SK-N-DZ (cell line): ENCODE data around the gene F2.
"Not testable (repeated sequence)": the region's sequence is repeated elsewhere in the genome, so short reads cannot be mapped to it uniquely, and the experiment has no call there.

Experiments used
- DNase-seq: peaks from one replicate; pipeline ENCODE4 v3.0.0-alpha.2; 2015; ENCODE audit warnings: low spot score

The F2 gene

DNA sequence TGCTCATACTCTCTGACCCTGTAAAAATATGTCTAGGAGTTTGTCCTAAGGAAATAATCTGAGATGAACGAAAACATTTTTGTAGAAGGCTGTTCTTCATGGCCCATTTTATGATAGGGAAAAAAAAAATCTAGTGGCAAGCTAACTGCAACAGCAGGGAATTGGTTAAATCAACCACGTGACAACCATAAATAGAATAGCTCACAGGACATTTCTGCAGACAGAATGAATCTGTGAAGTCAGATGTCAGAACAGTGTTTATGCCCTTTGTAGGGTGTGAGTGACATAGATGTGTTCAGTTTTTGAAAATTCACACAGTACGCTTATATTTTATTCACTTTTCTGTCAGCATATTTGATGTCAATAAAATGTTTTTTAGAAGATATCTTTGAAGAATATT lies 34.6 kb upstream of the F2 start:
- DNase-seq: no peak

DNA sequence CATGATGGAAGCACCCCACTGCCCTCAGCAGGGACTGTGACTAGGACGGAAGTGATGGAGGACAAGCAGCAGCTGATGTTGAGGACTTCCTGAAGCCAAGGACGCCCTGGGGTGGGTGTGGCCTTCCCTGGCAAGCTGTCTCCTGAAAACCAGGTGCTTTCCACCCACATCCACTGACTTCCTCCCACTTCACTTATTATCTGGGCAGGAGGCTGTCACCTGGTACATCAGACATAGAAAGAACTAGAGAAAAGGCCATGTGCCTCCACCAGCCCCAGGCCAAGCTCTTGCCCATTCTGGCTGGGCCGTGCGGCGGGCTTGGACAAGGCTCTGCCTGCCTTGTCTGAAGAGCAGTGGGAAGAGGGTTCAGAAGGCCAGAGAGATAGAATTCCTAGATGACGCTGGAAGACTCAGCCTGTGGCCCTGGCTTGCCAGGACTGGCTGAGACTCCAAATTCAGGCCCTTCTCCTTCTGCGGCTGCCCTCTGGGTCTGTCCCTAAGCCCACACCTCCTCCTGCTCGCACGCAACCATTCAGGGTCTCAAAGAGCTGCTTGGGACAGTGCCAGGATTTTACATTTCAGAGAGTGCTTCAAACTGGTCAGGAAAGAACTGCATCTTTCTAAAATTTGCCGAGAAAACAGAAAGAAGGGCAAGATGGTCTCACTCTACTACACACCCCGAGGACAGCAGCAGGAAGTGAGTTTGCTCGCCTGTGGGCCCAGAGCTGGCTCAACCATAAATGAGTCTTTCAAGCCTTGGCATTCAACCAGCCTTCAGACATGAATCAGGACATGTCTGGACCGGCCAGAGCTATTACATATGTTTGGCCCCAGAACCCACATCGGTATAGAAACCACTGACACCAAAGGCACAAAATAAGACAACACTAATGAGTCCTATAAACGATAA lies 31.9 kb upstream of the F2 start:
- DNase-seq: no peak

DNA sequence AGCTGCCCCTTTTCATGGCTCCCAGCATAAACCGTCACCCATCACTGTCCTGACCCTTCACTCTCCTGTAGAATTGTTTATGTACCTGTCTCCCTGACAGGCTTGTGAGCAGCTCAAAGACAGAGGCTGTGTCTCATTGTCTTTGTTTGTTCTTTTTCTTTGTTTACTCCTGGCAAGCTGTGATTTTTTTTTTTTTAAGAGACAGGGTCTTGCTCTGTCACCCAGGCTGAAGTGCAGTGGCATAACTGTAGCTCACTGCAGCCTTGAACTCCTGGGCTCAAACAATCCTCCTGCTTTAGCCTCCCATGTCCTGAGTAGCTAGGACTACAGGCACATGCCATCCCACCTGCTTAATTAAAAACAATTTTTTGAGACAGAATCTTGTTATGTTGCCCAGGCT lies 28.3 kb upstream of the F2 start:
- no peak for DNase-seq

DNA sequence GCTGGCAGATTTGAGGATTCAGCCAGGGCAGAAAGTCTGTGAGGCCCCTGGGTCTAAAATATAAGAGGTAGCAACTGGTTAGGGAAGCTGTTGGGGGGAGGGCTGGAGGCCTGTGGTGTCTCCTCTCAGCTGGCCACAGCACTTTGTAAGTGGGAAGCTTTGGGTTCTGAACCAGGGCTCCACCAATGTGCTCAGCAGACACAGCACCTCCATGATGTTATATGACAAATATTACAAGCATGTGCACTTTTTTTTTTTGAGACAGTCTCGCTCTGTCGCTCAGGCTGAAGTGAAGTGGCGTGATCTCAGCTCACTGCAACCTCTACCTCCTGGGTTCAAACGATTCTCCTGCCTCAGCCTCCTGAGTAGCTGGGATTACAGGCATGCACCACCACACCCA lies 26.6 kb upstream of the F2 start:
- DNase-seq: no peak

DNA sequence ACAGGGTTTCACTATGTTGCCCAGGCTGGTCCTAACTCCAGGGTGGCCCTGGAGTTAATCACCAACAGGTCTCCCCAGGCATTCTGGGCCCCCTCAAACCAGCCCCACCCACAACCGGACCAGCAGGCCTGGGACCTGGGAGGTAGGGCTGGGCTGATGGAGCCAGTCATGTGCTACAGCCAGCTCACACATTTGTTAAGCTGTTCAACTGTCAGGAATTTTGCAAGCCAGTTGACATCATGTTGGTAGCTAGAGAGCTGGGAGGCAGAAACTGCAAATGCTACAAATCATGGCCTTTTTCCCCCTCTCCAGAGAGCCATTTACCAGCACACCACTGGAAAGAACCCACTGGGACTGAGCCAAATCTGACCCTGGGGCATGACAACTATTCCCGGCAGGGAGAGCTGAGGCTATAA lies 25.4 kb upstream of the F2 start:
- DNase-seq: no peak

DNA sequence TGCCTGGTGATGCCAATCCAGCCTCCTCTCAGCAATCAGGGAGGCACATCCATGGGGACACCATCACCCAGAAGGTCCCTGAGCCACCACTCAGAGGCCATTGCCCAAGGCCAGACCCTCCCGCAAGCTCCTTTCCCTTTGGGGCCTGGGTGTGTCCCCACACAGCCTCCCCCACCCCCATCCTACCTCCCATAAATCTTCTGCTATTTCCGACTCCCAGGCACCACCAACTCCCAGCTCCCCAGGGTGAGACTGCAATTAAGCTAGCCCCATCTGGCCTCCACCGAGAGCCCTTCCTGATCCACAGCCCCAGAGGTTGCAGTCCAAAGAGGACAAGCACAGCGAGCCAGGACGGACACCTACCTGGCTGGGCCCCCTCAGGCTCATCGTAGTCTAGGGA lies 24.9 kb upstream of the F2 start:
- DNase-seq: no peak

DNA sequence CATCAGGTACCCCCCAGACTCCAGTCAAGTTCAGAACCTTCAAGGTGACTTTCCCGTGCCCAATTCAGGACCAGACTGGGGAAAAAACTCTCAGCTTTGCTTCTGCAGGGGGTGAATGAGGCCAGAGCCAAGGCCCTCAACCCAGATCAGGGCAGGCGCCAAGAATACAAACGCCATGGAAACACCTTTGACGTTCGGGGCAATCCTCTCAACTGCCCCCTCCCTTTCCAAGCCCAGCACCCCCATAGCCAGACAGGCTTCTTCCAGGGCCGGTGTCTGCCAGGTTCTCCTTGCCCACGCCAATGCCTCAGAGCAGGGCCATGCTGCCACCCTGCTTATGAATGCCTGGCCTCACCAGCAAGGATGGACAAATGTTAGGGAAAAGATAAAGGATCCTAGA lies 24.4 kb upstream of the F2 start:
- no peak for DNase-seq

DNA sequence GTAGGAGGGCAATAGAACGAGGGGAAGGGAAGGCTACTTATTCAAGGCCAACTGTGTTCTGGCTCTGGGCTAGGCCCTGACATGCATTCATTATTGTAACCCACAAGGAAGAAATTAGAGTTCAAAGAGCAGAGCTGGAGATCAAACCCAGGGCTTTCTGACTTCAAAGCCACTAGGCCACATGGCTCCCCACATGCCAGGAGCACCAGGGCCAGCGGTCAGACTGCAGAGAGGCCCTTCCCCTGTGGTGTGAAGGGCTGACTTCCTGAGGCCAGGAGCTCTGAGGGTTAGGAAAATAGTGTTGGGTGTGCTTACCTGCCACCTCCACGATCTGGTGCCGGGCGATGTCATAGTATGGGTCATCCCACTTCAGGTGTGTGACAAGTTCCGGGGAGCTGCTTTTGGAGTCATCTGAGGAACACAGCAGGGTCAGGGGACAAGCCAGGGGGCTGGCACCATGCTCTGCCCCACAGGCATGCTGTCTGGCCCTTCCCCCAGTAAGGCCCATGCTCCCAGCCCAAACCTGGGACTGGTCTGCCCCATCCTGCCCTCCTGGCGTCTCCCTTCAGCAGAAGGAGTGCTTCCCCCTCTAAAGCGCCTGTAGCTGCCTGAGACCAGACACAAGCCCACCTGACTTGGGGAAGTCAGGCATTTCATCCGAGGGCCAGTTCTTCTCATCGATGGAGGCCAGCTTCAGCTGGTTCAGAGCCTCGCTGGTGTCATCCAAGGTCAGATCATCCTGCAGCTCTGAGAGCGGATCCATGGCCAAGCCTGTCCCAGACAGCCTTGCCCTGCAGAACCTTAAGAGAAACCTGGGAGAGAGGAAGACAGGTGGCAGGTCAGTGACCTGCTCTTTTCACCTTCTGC lies 23.4 kb upstream of the F2 start:
- no peak for DNase-seq

DNA sequence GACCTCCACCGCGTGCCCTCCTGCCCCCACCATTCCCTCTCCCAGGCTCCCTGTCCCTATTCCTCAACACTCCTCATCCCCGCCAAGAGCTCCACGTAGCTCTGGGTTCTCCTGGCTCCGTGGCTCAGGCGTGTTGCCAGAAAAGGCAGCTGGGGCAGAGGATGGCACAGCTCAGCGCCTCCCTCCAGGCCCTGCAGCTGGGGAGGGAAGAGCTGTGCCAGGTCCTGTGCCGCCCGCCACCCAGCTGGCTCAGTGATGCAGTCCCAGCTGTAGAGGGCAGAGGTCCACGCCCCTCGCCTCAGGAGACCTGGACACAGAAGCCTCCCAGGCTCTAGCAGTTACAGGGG lies 22.8 kb upstream of the F2 start:
- DNase-seq: no peak

DNA sequence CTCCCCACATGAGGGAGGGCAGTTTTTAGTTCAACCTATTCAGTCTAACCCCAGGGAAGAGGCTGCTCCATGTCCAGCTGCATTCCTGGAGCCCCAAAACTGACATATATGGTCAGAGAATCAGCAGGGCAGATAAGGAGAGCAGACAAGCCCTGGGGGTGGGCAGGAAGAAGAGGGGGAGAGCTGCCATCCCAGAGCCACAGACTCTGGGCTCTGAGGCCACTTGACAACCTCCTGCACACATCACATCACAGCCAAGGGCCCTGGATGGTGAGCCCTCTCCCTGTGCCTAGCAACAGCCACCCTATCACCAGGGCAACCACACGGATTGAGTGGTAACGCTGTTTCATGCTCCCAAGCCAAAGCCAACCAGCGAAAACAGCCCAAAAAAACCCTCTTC lies 21.7 kb upstream of the F2 start:
- no peak for DNase-seq

DNA sequence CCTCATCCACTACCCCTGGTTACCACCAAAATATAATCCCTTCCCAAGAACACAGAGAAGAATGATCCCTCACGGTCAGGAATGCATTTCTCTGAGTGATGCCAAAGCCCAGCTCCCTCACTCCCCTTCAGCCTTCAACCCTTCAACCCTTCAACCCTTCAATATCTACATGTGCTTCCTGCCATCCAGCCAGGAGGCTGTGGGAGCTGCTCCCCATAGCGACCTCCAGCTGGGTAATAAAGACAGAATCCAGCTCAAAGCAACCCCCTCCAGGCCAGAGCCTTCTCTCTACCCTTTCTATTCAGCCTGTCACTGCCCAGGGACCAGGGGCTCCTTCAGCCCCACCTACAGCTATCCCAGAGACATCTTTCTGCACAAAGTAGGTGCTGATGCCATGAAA lies 21.3 kb upstream of the F2 start:
- DNase-seq: no peak

DNA sequence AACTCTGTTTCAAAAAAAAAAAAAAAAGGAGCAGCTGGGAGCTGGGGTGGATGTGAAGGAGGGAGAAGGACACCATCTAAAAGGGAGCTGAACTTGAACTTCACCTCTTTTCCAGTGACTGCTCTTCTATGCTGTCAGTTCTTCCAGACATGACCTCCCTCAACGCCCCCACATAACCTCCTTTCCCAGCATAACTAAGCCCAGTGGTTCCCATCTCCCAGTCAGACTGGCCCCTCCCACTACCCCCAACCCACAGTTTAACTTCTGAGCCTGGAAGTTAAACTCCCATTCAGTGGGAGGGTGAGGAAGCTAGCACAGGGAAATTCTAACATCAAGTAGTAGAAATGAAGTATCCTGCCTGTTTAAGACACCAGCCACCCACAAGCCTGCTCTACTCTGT lies 20.4 kb upstream of the F2 start:
- DNase-seq: no peak

DNA sequence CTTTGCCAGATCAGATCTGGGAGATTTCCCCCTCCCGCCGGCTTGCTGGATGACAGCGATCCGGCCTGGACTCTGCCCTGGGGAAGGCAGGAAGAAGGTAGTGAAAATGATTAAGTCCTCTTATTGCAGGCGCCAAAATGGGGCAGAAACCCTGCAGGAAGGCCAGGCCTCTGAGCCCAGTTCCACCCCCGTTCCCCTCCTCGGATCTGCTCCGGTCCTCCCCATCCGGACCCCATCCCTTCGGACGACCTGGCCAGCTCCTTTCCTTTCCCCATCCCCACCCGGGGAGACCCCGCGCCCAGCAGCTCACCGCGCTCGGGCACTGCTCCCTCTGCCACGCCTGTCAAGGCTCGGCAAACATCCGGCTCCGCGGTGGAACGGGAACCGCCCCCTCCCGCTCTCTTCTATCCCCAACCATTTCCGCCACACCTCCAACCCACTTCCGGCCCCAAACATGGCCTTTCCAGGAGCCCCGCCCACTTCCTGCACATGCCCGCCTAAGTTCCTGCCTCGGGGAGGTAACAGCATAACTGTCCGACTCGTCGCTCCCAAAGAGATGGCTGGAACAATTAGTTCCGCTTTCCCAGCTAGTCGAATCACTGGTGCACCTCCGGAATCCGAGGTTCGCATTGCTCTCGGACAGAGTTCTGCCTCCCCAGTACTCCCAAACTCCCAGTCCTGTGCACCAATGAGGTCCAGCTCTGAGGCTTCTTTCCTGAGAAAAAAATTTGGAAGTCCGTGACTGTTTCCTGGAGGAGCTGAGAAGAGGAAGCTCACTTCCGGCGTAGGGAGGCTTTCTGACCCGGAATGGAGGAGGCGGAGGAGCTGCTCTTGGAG lies 18.6 kb upstream of the F2 start, which contains the start of the genes ARHGAP1 and ZNF408:
TSS of gene ARHGAP1 (minus strand) at position 379 of the 837 bp plus-strand sequence. CDS start 4,512 bp downstream, outside the sequence.
TSS of gene ZNF408 (plus strand) at position 791 of the 837 bp plus-strand sequence. CDS start at position 808, 17 bp downstream.
- peak; percentile 99 for DNase-seq

DNA sequence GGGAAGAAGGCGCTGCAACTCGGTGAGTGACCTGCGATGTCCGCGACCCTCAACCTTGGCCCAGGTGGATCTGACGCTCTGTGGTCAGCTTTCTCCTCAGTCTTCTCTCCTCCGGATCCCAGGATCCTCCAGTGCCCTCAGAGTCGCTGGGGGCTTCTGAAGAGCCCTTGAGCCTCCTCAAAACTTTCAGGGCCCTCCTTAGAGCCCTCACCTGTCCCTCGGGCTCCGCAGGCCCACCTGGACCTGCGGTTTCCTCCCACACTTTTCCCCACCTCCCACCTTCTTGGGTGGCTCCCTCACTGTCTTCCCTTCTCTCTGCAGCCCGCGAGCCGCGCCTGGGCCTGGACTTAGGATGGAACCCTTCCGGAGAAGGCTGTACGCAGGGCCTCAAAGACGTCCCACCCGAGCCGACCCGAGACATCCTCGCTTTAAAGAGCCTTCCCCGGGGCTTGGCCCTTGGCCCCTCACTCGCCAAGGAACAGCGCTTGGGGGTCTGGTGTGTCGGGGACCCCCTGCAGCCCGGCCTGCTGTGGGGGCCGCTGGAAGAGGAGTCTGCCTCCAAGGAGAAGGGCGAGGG lies 17.8 kb upstream of the F2 start:
- DNase-seq: no peak

DNA sequence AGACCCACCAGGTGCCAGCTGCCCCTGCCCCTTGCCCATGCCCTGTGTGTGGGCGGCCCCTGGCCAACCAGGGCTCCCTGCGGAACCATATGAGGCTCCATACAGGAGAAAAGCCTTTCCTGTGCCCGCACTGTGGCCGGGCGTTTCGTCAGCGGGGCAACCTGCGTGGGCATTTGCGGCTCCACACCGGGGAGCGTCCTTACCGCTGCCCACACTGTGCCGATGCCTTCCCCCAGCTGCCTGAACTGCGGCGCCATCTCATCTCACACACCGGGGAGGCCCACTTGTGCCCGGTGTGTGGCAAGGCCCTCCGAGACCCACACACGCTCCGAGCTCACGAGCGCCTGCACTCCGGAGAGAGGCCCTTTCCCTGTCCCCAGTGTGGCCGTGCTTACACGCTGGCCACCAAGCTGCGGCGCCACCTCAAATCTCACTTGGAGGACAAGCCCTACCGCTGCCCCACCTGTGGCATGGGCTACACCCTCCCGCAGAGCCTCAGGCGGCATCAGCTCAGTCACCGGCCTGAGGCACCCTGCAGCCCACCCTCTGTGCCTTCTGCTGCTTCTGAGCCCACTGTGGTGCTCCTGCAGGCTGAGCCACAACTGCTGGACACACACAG lies 13.8 kb upstream of the F2 start:
- no peak for DNase-seq

DNA sequence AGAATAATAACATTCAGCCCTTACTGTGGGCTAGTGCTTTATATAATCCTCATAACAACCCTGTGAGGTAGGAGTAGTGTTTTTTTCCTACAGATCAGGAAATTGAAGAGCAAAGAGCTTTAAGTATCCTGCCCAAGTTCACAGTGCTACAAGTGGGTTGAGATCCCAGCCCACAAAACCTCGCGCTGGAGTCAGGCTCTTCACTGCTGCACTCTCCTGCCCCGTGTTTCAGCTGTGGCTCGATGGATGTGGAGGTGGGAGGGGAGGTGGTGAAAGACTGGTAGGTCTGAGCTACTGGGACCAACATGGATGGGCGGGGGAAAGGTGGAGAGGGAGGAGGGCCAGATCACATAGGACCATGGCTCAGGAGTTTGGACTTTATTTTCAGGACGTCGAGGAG lies 12.1 kb upstream of the F2 start:
- no peak for DNase-seq

DNA sequence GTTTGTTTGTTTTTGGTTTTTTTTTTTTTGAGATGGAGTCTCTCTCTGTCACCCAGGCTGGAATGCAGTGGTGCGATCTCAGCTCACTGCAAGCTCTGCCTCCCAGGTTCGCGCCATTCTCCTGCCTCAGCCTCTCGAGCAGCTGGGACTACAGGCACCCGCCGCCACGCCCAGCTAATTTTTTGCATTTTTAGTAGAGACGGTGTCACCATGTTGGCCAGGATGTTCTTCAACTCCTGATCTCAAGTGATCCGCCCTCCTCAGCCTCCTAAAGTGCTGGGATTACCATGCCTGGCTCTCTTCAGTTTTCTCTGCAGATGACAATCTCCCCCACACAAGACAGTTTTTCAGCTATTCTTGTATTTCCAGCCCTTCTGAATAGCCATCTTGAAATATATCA lies 9.7 kb upstream of the F2 start:
- not testable (repeated sequence) for DNase-seq

DNA sequence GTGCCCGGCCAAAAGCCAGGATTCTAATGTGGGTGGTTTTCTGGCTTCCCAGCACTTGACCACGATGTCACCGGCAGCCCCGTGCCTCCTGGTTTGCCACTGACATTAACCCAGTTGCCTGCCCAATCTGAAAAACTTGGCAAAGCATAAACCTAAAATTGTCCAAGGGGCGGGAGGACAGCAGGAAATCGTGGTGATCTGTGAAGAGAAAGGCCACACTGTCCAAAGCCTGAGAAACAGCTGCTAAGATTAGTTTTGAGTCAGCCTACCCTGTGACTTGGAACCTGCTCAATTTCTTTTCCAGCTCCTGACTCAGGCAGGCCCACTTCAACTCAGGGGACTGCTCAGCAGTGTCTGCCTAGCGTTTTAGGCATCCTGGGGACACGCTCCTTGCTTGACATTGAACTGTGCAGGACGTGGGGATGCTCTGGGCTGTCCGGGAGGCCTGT lies 8.2 kb upstream of the F2 start:
- DNase-seq: no peak

DNA sequence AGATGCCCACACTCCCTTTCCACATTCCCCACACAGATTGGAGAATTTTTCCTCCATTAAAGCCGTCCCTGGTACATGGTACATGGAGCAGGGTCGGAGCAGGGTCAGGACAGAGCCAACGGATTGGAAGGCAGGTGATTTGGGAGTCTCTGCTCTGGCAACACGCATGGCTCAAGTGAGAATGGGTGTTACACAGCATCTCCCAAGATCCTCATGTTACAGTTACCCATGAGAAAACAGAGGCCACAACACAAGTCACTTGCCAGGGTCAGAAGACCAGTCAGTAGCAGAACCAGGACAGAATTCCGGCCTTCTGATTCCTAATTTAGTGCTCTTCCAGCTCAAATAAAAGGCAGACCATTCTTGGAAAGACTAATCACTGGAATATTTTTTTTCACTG lies 7.7 kb upstream of the F2 start:
- DNase-seq: no peak

DNA sequence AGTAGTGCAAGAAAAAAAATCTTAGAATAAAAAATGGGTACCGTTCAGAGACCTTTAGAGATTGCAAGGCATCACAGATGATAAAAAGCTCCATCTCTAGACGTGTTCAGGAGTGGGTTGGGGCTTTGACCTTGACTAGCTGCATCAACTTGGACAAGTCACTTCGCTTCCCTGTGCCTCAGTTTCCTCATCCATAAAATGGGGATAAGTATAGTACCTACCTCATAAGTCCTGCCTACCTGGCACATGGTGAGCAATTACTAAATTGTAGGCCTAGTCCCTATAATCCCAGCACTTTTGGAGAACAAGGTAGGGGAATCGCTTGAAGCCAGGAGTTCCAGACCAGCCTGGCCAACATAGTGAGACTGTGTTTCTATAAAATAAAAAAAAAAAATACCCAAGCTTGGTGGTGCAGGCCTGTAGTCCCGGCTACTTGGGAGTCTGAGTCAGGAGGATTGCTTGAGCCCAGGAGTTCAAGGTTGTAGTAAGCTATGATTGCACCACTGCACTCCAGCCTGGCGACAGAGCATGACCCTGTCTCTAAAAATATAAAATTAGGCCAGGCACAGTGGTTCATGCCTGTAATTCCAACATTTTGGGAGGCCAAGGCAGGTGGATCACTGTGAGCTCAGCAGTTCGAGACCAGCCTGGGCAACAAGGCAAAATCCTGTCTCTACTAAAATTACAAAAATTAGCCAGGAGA lies 6.0 kb upstream of the F2 start:
- no peak for DNase-seq
